Measurements from ENCODE around the gene ACTR1A. TPM values are rescaled to one million over a fixed set of nuclear protein-coding genes. Genes with fewer than 3 reads are reported as not detected.

ACTR1A gene
- polyA plus RNA-seq, 1 donor (not counting 4 experiments of a cell fraction or from before 2014, with no cell fraction given), result 162 TPM

DNA sequence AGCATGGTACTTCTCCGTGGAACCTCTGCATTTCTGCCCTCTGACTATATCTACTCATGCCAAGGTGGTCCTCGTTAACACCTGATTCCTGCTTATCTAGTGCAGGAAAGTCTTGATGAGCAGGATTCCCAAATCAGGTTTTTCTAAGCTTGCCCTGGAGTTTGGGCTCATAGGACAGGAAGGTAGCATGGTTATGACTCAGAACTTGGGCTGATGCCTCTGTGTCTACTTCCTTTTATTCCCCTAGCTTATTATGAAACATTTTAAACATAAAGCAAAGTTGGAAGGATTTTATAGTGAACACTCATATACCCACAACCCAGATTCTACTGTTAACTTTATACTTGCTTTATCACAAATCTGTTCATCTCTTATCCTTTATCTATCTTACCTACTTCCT lies 6.9 kb upstream of the ACTR1A start:
- Histone ChIP-seq H3K9me3 (ENCODE audit: control insufficient read depth, low read depth, low read length) (no peaks in the 10 kb centered on the region), H3K9ac (ENCODE audit: control insufficient read depth, extremely low read depth, insufficient read depth, low read length) (no peak overlapping the region), H2AFZ (ENCODE audit: control insufficient read depth, low read length) (no peak overlapping the region), H3K9me1 (ENCODE audit: control insufficient read depth, extremely low read depth, insufficient read depth, low read length) (peaks cover 4% of the 10 kb centered on the region), H3K36me3 (ENCODE audit: control insufficient read depth in 2 of 2, extremely low read depth in 1 of 2, insufficient read depth in 2 of 2, low read length in 2 of 2) (peaks cover under 1 to 9% of the 10 kb centered on the region in 2 experiments), H3K4me1 (ENCODE audit: control insufficient read depth, extremely low read depth, insufficient read depth, low read length) (peaks cover 11% of the 10 kb centered on the region), H4K20me1 (ENCODE audit: control insufficient read depth, extremely low read depth, insufficient read depth, low read length) (no peaks in the 10 kb centered on the region), H3K4me3 (ENCODE audit: control insufficient read depth in 2 of 3, extremely low read depth in 1 of 3, insufficient read depth in 2 of 3, low read depth in 1 of 3, low read length in 3 of 3) (no peak overlapping the region), H3K27me3 (ENCODE audit: control insufficient read depth, extremely low read depth, insufficient read depth, low read length) (no peaks in the 10 kb centered on the region), H3K27ac (ENCODE audit: control insufficient read depth, insufficient read depth, low read length) (no peak overlapping the region), H3K4me2 (ENCODE audit: control insufficient read depth, extremely low read depth, insufficient read depth, low read depth, low read length) (no peak overlapping the region), H3K79me2 (ENCODE audit: control insufficient read depth, insufficient read depth, low read length) (peaks cover 24% of the 10 kb centered on the region)
- dilution Hi-C loops (cut with MboI; ENCODE audit: extremely low pct_ligation_motif_present, low sequenced_read_pairs), result loop anchor here (10.0 kb wide), 1 partner anchor 65 kb away; no protein-coding TSS in a partner anchor
- FAIRE-seq (peak; percentile 79), DNase-seq (ENCODE audit: low read depth, low spot score) (no peak)
- no peak for TF ChIP-seq EZH2 (IDR thresholded peaks at IDR 0.05; ENCODE audit: low read length)
- TF ChIP-seq, protein P1, sequence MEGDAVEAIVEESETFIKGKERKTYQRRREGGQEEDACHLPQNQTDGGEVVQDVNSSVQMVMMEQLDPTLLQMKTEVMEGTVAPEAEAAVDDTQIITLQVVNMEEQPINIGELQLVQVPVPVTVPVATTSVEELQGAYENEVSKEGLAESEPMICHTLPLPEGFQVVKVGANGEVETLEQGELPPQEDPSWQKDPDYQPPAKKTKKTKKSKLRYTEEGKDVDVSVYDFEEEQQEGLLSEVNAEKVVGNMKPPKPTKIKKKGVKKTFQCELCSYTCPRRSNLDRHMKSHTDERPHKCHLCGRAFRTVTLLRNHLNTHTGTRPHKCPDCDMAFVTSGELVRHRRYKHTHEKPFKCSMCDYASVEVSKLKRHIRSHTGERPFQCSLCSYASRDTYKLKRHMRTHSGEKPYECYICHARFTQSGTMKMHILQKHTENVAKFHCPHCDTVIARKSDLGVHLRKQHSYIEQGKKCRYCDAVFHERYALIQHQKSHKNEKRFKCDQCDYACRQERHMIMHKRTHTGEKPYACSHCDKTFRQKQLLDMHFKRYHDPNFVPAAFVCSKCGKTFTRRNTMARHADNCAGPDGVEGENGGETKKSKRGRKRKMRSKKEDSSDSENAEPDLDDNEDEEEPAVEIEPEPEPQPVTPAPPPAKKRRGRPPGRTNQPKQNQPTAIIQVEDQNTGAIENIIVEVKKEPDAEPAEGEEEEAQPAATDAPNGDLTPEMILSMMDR (optimal IDR thresholded peaks at IDR 0.05 in 1 of 3, IDR thresholded peaks at IDR 0.05 in 1 of 3, conservative IDR thresholded peaks at IDR 0.05 in 1 of 3; ENCODE audit: extremely low read depth in 1 of 3, insufficient read depth in 2 of 3, low read length in 3 of 3), result no peak

DNA sequence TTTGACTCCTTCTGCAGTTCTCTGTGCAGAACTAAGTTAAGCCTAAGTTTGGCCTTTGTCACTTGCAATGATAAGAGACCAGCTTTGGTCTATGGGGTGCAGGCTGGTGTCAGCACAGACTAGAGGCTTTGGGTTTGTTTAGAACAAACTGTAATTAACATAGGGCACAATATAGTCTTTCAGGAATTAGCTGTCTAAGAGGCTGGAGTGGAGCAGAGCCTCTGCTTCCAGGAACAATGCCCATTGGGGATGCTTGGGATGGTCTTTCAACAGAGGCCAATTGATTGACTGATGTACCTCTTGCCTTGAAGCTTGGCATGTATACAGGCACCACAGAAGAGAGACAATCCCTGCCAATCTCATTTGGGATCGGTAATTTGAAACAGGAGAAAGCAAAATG lies 6.0 kb upstream of the ACTR1A start:
- no peak for FAIRE-seq
- H3K79me2 ChIP-seq (ENCODE audit: control insufficient read depth, insufficient read depth, low read length), result peaks cover 27% of the 10 kb centered on the region
- dilution Hi-C loops (cut with MboI; ENCODE audit: extremely low pct_ligation_motif_present, low sequenced_read_pairs), result loop anchor here (10.0 kb wide), 1 partner anchor 66 kb away; no protein-coding TSS in a partner anchor

More for the DNA sequence above, 6.0 kb upstream of the ACTR1A start:
- no peaks in the 10 kb centered on the region for H3K27me3 ChIP-seq (ENCODE audit: control insufficient read depth, extremely low read depth, insufficient read depth, low read length)
- peaks cover 11% of the 10 kb centered on the region for H3K4me1 ChIP-seq (ENCODE audit: control insufficient read depth, extremely low read depth, insufficient read depth, low read length)
- H3K9ac ChIP-seq (ENCODE audit: control insufficient read depth, extremely low read depth, insufficient read depth, low read length), result no peak overlapping the region
- peaks cover 0 to 9% of the 10 kb centered on the region in 2 experiments for H3K36me3 ChIP-seq (ENCODE audit: control insufficient read depth in 2 of 2, extremely low read depth in 1 of 2, insufficient read depth in 2 of 2, low read length in 2 of 2)
- no peaks in the 10 kb centered on the region for H4K20me1 ChIP-seq (ENCODE audit: control insufficient read depth, extremely low read depth, insufficient read depth, low read length)
- H2AFZ ChIP-seq (ENCODE audit: control insufficient read depth, low read length), result no peak overlapping the region
- H3K9me3 ChIP-seq (ENCODE audit: control insufficient read depth, low read depth, low read length), result no peaks in the 10 kb centered on the region
- TF ChIP-seq EZH2 (IDR thresholded peaks at IDR 0.05; ENCODE audit: low read length), result no peak
- TF ChIP-seq, protein P1 (optimal IDR thresholded peaks at IDR 0.05 in 1 of 3, IDR thresholded peaks at IDR 0.05 in 1 of 3, conservative IDR thresholded peaks at IDR 0.05 in 1 of 3; ENCODE audit: extremely low read depth in 1 of 3, insufficient read depth in 2 of 3, low read length in 3 of 3), result no peak
- no peak overlapping the region for H3K4me2 ChIP-seq (ENCODE audit: control insufficient read depth, extremely low read depth, insufficient read depth, low read depth, low read length)
- H3K4me3 ChIP-seq (ENCODE audit: control insufficient read depth in 2 of 3, extremely low read depth in 1 of 3, insufficient read depth in 2 of 3, low read depth in 1 of 3, low read length in 3 of 3), result no peak overlapping the region
- no peak for DNase-seq (ENCODE audit: low read depth, low spot score)
- peaks cover 4% of the 10 kb centered on the region for H3K9me1 ChIP-seq (ENCODE audit: control insufficient read depth, extremely low read depth, insufficient read depth, low read length)
- H3K27ac ChIP-seq (ENCODE audit: control insufficient read depth, insufficient read depth, low read length), result no peak overlapping the region

All from keratinocyte (primary cell).